ENCODE measurements around the gene ARHGAP31. TPM values are rescaled to one million over a fixed set of nuclear protein-coding genes. Genes with fewer than 3 reads are reported as not detected.

Gene ARHGAP31
- total and polyA plus RNA-seq, 10 of the 15 experiments (the other 5 are each of a cell fraction or from before 2014, with no cell fraction given): 0.97 to 29.8 (median 10.3) TPM

DNA sequence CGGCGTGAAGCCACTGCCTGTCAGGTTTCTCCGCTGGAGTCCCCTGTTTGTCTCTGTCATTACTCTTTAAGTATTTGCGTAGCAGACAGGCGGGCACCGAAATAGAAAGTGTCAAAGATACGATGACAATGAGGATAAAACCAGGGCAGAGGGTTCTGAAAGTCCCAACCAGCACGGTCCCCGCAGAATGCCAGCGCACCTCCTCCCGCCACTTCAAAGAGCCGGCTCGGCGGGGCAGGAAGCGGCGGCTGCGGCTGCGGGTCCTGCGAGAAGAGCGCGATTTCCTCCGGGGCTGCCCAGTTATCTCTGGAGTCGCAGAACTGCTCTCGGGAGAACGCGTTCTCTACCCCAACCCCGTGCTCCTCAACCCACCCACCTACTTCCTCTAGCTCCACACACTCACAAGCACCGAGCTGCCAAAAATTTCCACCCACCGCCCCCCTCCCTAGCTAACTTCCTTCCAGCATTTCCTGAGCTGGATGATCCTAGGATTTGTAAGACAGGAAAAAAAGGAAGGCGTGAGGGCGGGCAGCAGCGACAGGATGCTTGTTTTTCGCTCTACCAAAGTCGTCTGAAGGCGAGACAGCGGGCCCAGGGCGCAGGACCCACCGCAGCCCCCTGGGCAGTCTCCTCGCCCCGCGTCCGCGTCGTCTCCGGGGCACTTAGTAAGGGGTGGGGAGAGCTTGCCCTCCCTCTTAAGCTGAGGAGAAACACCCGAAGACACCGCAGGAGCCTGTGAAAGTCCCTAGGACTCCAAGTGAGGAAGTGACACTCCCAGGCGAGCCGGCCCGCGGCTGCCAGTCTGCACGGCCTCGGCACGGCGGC lies at the start of gene ARHGAP31 (continued):
- no peak for TF ChIP-seq CEBPB (IDR thresholded peaks at IDR 0.05; ENCODE audit: borderline replicate concordance in 1 of 2, low read depth in 2 of 2, low read length in 2 of 2)
- no peak for TF ChIP-seq HDAC6 (IDR thresholded peaks at IDR 0.05; ENCODE audit: unreplicated experiment)
- no peak for TF ChIP-seq TARDBP (IDR thresholded peaks at IDR 0.05; ENCODE audit: borderline replicate concordance)
- TF ChIP-seq ZNF207 (IDR thresholded peaks at IDR 0.05; ENCODE audit: borderline replicate concordance): no peak
- no peak for TF ChIP-seq ATF7 (IDR thresholded peaks at IDR 0.05; ENCODE audit: low read depth)
- 0 out of 2 replicates have a peak, but pooled peaks have one; percentile 18 for TF ChIP-seq IRF4 (IDR thresholded peaks at IDR 0.05; ENCODE audit: low read depth, low read length)
- TF ChIP-seq PAX8 (IDR thresholded peaks at IDR 0.05): no peak
- TF ChIP-seq, protein P1, sequence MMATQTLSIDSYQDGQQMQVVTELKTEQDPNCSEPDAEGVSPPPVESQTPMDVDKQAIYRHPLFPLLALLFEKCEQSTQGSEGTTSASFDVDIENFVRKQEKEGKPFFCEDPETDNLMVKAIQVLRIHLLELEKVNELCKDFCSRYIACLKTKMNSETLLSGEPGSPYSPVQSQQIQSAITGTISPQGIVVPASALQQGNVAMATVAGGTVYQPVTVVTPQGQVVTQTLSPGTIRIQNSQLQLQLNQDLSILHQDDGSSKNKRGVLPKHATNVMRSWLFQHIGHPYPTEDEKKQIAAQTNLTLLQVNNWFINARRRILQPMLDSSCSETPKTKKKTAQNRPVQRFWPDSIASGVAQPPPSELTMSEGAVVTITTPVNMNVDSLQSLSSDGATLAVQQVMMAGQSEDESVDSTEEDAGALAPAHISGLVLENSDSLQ (IDR thresholded peaks at IDR 0.05): peak; percentile 85
- peak; percentile 81 for TF ChIP-seq POLR2A (IDR thresholded peaks at IDR 0.05; ENCODE audit: low read depth, low read length)
- peak; percentile 29; the same call in 1 of the 2 replicates for TF ChIP-seq CBFB (IDR thresholded peaks at IDR 0.05; ENCODE audit: low read depth)
- TF ChIP-seq CREM (IDR thresholded peaks at IDR 0.05; ENCODE audit: low read depth): peak; percentile 41
- TF ChIP-seq ZNF622 (IDR thresholded peaks at IDR 0.05): no peak
- TF ChIP-seq SIX5 (IDR thresholded peaks at IDR 0.05; ENCODE audit: low read depth, low read length, severe bottlenecking): no peak
- TF ChIP-seq NR2C2 (IDR thresholded peaks at IDR 0.05; ENCODE audit: borderline replicate concordance, control insufficient read depth, insufficient read length, low read depth): no peak
- no peak for TF ChIP-seq CREB1 (IDR thresholded peaks at IDR 0.05; ENCODE audit: low read depth)
- no peak for TF ChIP-seq NR2C1 (IDR thresholded peaks at IDR 0.05)
- no peak for TF ChIP-seq KLF5 (IDR thresholded peaks at IDR 0.05; ENCODE audit: partially characterized antibody)
- peak; percentile 5; the same call in 1 of the 2 replicates for TF ChIP-seq YY1 (IDR thresholded peaks at IDR 0.05; ENCODE audit: low read depth, low read length)
- TF ChIP-seq RB1 (IDR thresholded peaks at IDR 0.05; ENCODE audit: borderline replicate concordance): no peak
- no peak for TF ChIP-seq NFYA (IDR thresholded peaks at IDR 0.05; ENCODE audit: borderline replicate concordance, low read depth, low read length)
- peak; percentile 3; the same call in 1 of the 2 replicates for TF ChIP-seq SMAD5 (IDR thresholded peaks at IDR 0.05; ENCODE audit: low read depth)
- no peak for TF ChIP-seq CBX5 (IDR thresholded peaks at IDR 0.05; ENCODE audit: low read depth)
